HG03469 (cell line): ENCODE data around the gene PAPSS2.
"Not testable (repeated sequence)": the region's sequence is repeated elsewhere in the genome, so short reads cannot be mapped to it uniquely, and the experiment has no call there.

Source experiments
- ATAC-seq: cut with Tn5 transposase; IDR thresholded peaks from one replicate; pipeline ENCODE4 v1.9.1; 2021; ENCODE audit warnings: mild to moderate bottlenecking, moderate library complexity, moderate number of reproducible peaks; ENCODE audit not compliant: unreplicated experiment

Gene PAPSS2

GRCh38 chr10:87659571-87660483, at the start of gene PAPSS2:
TSS of gene PAPSS2 (plus strand) at chr10:87659878. CDS start at chr10:87659982, 104 bp downstream.
- no peak for ATAC-seq

- not testable (repeated sequence) for ATAC-seq
Measured at GRCh38 chr10:87611341-87611740, 48.3 kb upstream of the PAPSS2 start.

GRCh38 chr10:87612115-87612514, 47.6 kb upstream of the PAPSS2 start:
- no peak for ATAC-seq

GRCh38 chr10:87613751-87614150, 45.9 kb upstream of the PAPSS2 start:
- no peak for ATAC-seq

- ATAC-seq = no peak
Measured at GRCh38 chr10:87615856-87616255, 43.8 kb upstream of the PAPSS2 start.

GRCh38 chr10:87617503-87617902, 42.2 kb upstream of the PAPSS2 start:
- no peak for ATAC-seq

GRCh38 chr10:87618566-87619423, 40.9 kb upstream of the PAPSS2 start:
- ATAC-seq = no peak

GRCh38 chr10:87619705-87620104, 40.0 kb upstream of the PAPSS2 start:
- ATAC-seq = no peak

GRCh38 chr10:87621440-87621839, 38.2 kb upstream of the PAPSS2 start:
- not testable (repeated sequence) for ATAC-seq

- no peak for ATAC-seq
Measured at GRCh38 chr10:87622314-87623004, 37.2 kb upstream of the PAPSS2 start.

GRCh38 chr10:87623191-87623590, 36.5 kb upstream of the PAPSS2 start:
- ATAC-seq = no peak

GRCh38 chr10:87625661-87626060, 34.0 kb upstream of the PAPSS2 start:
- no peak for ATAC-seq

- ATAC-seq = no peak
Measured at GRCh38 chr10:87626422-87626892, 33.2 kb upstream of the PAPSS2 start.

GRCh38 chr10:87630171-87630570, 29.5 kb upstream of the PAPSS2 start:
- ATAC-seq = no peak

GRCh38 chr10:87632454-87632853, 27.2 kb upstream of the PAPSS2 start:
- no peak for ATAC-seq

- ATAC-seq = no peak
Measured at GRCh38 chr10:87634311-87634710, 25.4 kb upstream of the PAPSS2 start.

- no peak for ATAC-seq
Measured at GRCh38 chr10:87635498-87636312, 24.0 kb upstream of the PAPSS2 start.

GRCh38 chr10:87636313-87636915, 23.3 kb upstream of the PAPSS2 start:
- ATAC-seq = no peak

- no peak for ATAC-seq
Measured at GRCh38 chr10:87639493-87639892, 20.2 kb upstream of the PAPSS2 start.

- no peak for ATAC-seq
Measured at GRCh38 chr10:87640043-87640442, 19.6 kb upstream of the PAPSS2 start.
